ENCODE measurements around the gene MBOAT2. TPM values are rescaled to one million over a fixed set of nuclear protein-coding genes. Genes with fewer than 3 reads are reported as not detected.
A peak's percentile ranks its signal among the peaks of the same experiment; 100 is the strongest.

MBOAT2 gene
- total and polyA plus RNA-seq, 2 of the 13 experiments (the other 11 are each of a cell fraction or from before 2014, with no cell fraction given): 0.11 to 0.36 TPM

DNA sequence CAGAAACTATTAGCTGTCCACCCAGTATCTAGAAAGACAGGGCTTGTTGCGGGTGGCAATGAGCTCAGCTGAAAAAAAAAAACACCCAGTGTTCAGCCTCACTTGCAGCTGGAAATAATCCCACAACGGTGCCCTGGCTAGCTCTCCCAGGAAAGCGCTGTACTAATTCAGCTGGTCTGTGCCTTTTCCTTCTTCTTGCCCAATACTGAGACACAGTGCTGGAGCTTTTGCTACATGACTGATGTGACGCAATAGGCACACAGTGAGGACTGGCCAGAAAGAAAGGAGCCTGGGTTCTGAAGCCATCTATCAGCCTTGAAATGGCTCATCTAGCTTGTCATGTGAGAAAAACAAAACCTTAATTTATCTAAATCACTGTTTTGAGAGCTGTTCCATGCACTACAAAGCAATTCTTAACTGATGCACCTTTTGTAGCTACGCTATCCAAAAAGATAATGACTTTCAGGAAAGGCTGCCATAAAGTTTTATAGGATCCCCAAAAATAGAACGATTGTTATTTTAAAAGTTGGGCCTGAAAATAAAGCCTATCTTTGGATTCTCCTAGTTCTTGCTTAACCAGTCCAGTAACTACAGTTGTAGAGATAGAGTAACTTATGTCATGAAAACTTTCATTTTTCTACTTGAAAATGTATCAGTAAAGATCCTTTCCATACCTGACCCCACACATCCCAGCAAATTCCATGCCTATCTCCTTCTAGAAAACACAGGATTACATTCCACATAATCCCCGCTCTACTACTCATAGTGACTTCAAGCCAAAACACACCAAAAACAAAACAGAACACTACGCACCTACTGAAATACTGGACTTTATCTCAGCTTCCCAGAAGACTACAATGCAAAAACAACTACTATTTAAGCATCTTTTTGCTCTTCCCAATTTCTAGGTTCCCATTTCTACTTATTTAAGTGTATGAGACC lies 181.9 kb downstream of the MBOAT2 start:
- Histone ChIP-seq H3K4me2 (ENCODE audit: low read depth, low read length) (no peak overlapping the region), H3K4me1 (ENCODE audit: insufficient read depth, low read length) (peaks cover 31% of the 10 kb centered on the region), H3K9me3 (ENCODE audit: low read length) (no peaks in the 10 kb centered on the region), H3K36me3 (replicated peaks in 1 of 2; ENCODE audit: control insufficient read depth in 1 of 2, insufficient read depth in 2 of 2, low read length in 2 of 2) (peaks cover 7 to 38% of the 10 kb centered on the region in 2 experiments; a peak in 4 of 5 replicates), H4K20me1 (ENCODE audit: insufficient read depth, low read length) (no peaks in the 10 kb centered on the region), H2AFZ (ENCODE audit: low read length) (no peak overlapping the region), H3K4me3 (replicated peaks in 1 of 3; ENCODE audit: insufficient read depth in 1 of 3, low read depth in 2 of 3, low read length in 3 of 3) (no peak overlapping the region), H3K27ac (ENCODE audit: extremely low read length, insufficient read depth, low read length) (peak overlapping the region; percentile 4), H3K27me3 (ENCODE audit: control insufficient read depth in 1 of 2, insufficient read depth in 2 of 2, low read length in 2 of 2) (no peaks in the 10 kb centered on the region), H3K79me2 (ENCODE audit: insufficient read depth, low read length) (no peaks in the 10 kb centered on the region), H3K9ac (ENCODE audit: insufficient read depth, low read depth, low read length) (no peak overlapping the region)
- POLR2A ChIA-PET: interaction anchor here (0.5 to 1.2 kb wide), 2 partner anchors 15 to 34 kb away, joined by 3 to 5 read pairs; no protein-coding TSS in a partner anchor
- 67% methylated on average over 8 of the region's 8 CpGs for WGBS (ENCODE audit: low lambda C conversion rate)
- ATAC-seq (peak; percentile 98), FAIRE-seq (peak; percentile 79), DNase-seq (ENCODE audit: low spot score) (peak; percentile 79)
- intact Hi-C loops (cut with micrococcal nuclease; ENCODE audit: unreplicated experiment): loop anchor here (1.0 kb wide), 1 partner anchor 16 kb away; the partner anchor contains the start of gene KIDINS220
- CTCF ChIA-PET (ENCODE audit: low intra/inter-chr PET ratio, low total read pairs): no interaction called here
- BruUV-seq (replicated peaks): no TSS peak
- in situ Hi-C loops (cut with HindIII; ENCODE audit: extremely low pct_ligation_motif_present, low pct_unique_long_range_greater_than_20kb): no loop called here
- TF ChIP-seq ZNF121 (CRISPR knock-in tag; IDR thresholded peaks at IDR 0.05) (0 out of 2 replicates have a peak, but pooled peaks have one; percentile 29), PHF5A (CRISPR knock-in tag; IDR thresholded peaks at IDR 0.05; ENCODE audit: low read depth, unreplicated experiment) (no peak), ZNF33B (CRISPR knock-in tag; IDR thresholded peaks at IDR 0.05) (no peak), ZSCAN9 (CRISPR knock-in tag; IDR thresholded peaks at IDR 0.05; ENCODE audit: borderline replicate concordance) (0 out of 2 replicates have a peak, but pooled peaks have one; percentile 28), RFXAP (CRISPR knock-in tag; IDR thresholded peaks at IDR 0.05; ENCODE audit: borderline replicate concordance) (no peak), PHB2 (IDR thresholded peaks at IDR 0.05; ENCODE audit: partially characterized antibody) (no peak), TCF7L2 (IDR thresholded peaks at IDR 0.05; ENCODE audit: low read depth, low read length) (no peak), ZNF543 (CRISPR knock-in tag; IDR thresholded peaks at IDR 0.05) (no peak), TRIM24 (CRISPR knock-in tag; IDR thresholded peaks at IDR 0.05) (no peak), FOXA1 (IDR thresholded peaks at IDR 0.05) (no peak), FOXA1 (CRISPR knock-in tag; IDR thresholded peaks at IDR 0.05) (0 out of 2 replicates have a peak, but pooled peaks have one; percentile 24), BCL6 (CRISPR knock-in tag; IDR thresholded peaks at IDR 0.05) (peak; percentile 65), ZNF510 (CRISPR knock-in tag; IDR thresholded peaks at IDR 0.05; ENCODE audit: low read depth) (no peak), TGIF2 (CRISPR knock-in tag; IDR thresholded peaks at IDR 0.05) (no peak), FOXA3 (CRISPR knock-in tag; IDR thresholded peaks at IDR 0.05) (peak; percentile 60; the same call in 1 of the 2 replicates), SRY (CRISPR knock-in tag; IDR thresholded peaks at IDR 0.05) (no peak), NBN (conservative IDR thresholded peaks at IDR 0.05) (no peak), KLF16 (CRISPR knock-in tag; IDR thresholded peaks at IDR 0.05) (peak in 1 of 2 experiments; percentile 19; a peak in 1 of 4 replicates), ZNF12 (CRISPR knock-in tag; IDR thresholded peaks at IDR 0.05) (peak; percentile 65), FOXM1 (CRISPR knock-in tag; IDR thresholded peaks at IDR 0.05) (no peak), MIER2 (CRISPR knock-in tag; IDR thresholded peaks at IDR 0.05) (peak; percentile 56; the same call in 1 of the 2 replicates), HDAC2 (CRISPR knock-in tag; IDR thresholded peaks at IDR 0.05) (peak; percentile 39; the same call in 1 of the 2 replicates), MYC (CRISPR knock-in tag; IDR thresholded peaks at IDR 0.05; ENCODE audit: borderline replicate concordance) (no peak), MAF1 (CRISPR knock-in tag; IDR thresholded peaks at IDR 0.05; ENCODE audit: borderline replicate concordance) (no peak), PAF1 (CRISPR knock-in tag; IDR thresholded peaks at IDR 0.05) (no peak)
- TF ChIP-seq, protein P1, sequence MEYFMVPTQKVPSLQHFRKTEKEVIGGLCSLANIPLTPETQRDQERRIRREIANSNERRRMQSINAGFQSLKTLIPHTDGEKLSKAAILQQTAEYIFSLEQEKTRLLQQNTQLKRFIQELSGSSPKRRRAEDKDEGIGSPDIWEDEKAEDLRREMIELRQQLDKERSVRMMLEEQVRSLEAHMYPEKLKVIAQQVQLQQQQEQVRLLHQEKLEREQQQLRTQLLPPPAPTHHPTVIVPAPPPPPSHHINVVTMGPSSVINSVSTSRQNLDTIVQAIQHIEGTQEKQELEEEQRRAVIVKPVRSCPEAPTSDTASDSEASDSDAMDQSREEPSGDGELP (IDR thresholded peaks at IDR 0.05; ENCODE audit: borderline replicate concordance, low read depth): peak; percentile 42; the same call in 1 of the 2 replicates
- TF ChIP-seq, protein P2, sequence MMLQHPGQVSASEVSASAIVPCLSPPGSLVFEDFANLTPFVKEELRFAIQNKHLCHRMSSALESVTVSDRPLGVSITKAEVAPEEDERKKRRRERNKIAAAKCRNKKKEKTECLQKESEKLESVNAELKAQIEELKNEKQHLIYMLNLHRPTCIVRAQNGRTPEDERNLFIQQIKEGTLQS (CRISPR knock-in tag; IDR thresholded peaks at IDR 0.05): peak; percentile 77

All from HepG2 (cell line).